ENCODE results near the gene FBXW7. TPM values are rescaled to one million over a fixed set of nuclear protein-coding genes. Genes with fewer than 3 reads are reported as not detected.

FBXW7 gene
- total and polyA plus RNA-seq, 2 of the 8 experiments (the other 6 are each of a cell fraction or from before 2014, with no cell fraction given), result 6.0 to 26.7 TPM

GRCh38 chr4:152503653-152504290, 32.1 kb downstream of the FBXW7 start (continued):
- TF ChIP-seq MAX (IDR thresholded peaks at IDR 0.05) (no peak), HDAC6 (IDR thresholded peaks at IDR 0.05; ENCODE audit: low read depth, low read length) (no peak)
